Stimulated activated naive CD8-positive, alpha-beta T cell treated with anti-CD3 and anti-CD28 coated beads, Interleukin-15, amount 100 ng/mL, for 72 hours (primary cell): ENCODE measurements around the gene P2RY11.

Experiments used
- ATAC-seq: fragments of 150-1000 bp; cut with Tn5 transposase; 2 replicates; pipeline ENCODE4 v1.10.0; 2021; ENCODE audit warnings: mild to moderate bottlenecking, moderate library complexity
- DNase-seq, 2 donors: peaks; one replicate each; pipeline ENCODE4 v3.0.0; 2021 to 2022
- H3K27ac Mint-ChIP-seq, 2 donors: one replicate each; pipeline ENCODE4 v1.8.0; 2022; ENCODE audit warnings: mild to moderate bottlenecking in 2 of 2, mixed read lengths in 2 of 2, moderate library complexity in 2 of 2
- H3K27me3 Mint-ChIP-seq: one replicate; pipeline ENCODE4 v1.8.0; 2022; ENCODE audit warnings: mixed read lengths
- H3K4me1 Mint-ChIP-seq: one replicate; pipeline ENCODE4 v1.8.0; 2022; ENCODE audit warnings: mild to moderate bottlenecking, mixed read lengths
- H3K4me3 Mint-ChIP-seq, 2 donors: one replicate each; pipeline ENCODE4 v1.8.0; 2022; ENCODE audit warnings: mild to moderate bottlenecking in 2 of 2, mixed read lengths in 2 of 2, moderate library complexity in 1 of 2
- H3K9me3 Mint-ChIP-seq, 2 donors: one replicate each; pipeline ENCODE4 v1.8.0; 2022; ENCODE audit warnings: mixed read lengths in 2 of 2

The P2RY11 gene

DNA sequence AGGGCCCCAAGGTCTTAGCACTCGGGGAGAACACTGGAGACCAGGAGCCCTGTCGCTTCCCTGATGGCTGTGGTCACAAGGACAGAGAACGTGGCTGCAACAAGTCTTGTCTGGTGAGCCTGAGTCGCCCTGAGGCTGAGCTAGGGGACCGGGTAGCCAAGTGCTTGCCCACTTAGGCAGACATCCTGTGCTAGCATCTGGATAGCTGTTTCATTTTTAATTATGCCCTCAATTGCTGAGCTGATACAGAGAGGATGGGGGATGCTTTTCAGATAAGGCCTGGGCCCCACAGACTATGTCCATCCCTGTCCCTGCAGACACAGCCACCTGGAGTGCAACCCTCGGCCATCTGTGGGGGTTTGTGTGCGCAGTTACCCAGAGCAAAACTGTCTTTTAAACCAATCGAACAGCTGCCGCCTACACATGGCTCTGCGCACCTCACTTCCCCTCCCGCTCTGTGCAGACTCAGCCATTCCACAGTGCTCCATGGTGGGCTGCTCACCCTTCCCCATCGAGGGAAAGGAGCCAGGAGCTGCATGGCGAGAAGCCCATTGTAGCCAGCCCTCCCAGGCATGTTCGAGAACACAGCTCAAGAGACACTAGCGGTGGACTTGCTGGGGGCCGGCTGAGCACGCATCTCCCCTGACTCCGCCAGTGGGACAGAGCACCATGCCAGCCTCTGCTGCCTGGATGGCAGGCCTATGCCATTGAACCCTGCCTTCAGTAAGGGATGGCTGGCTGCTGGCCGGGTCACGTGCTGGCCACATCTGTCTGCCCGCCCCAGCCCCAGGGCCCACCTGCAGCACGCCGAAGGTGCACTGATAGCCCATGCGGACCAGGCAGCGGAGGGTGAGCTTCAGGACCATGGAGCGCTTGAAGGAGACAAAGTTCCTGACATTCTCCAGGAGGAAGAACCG lies 27.6 kb downstream of the P2RY11 start:
- Mint-ChIP-seq H3K4me1 (peaks cover 36% of the 10 kb centered on the region), H3K9me3 (no peaks in the 10 kb centered on the region), H3K27me3 (no peaks in the 10 kb centered on the region), H3K4me3 (no peak overlapping the region), H3K27ac (peak overlapping the region; percentile 67 to 69)
- no peak for ATAC-seq
- DNase-seq = no peak

DNA sequence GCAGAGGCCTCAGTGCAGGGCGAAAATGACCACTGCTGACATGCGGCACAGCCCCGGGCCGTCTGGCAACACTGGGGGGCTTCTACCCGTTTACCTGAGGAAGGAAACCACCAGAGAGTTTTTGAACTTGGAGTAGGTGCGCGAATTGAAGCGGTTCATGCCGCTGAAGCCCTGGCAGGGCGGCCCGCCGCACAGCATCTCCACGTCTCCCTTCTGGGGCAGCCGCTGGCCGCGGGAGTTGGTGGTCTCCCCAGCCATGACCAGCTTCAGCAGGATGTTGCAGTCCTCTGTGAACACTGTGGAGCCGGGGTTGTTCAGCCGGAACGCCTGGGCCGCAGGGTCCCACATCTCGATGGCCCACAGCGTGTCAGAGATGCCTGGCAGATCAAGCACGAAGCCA lies 28.5 kb downstream of the P2RY11 start:
- DNase-seq (no peak), ATAC-seq (no peak)
- Mint-ChIP-seq H3K4me3 (no peak overlapping the region), H3K9me3 (no peaks in the 10 kb centered on the region), H3K27ac (peak overlapping the region in 1 of 2 donors; percentile 71), H3K27me3 (no peaks in the 10 kb centered on the region), H3K4me1 (peaks cover 44% of the 10 kb centered on the region)

DNA sequence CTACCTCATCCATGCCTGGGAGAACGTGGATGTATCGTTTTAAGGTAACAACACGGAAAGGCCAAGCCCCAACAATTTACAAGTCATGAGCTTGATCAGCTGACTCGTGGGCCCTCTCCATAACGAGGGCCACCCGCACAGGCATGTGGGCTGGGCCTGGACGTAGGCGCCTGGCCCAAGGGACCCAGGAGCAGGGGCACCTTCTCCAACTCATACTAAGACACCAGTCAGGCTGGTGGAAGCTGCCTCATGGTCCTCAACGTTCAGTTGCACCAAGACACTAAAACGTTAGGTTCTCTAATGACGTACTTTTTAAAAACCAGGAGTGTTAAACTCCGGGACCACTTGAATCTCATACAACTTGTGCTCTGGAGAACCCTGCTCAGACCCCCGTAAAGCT lies 30.0 kb downstream of the P2RY11 start:
- ATAC-seq (no peak), DNase-seq (no peak)
- H3K27me3 Mint-ChIP-seq = no peaks in the 10 kb centered on the region
- no peak overlapping the region for H3K4me3 Mint-ChIP-seq
- no peak overlapping the region for H3K27ac Mint-ChIP-seq
- H3K4me1 Mint-ChIP-seq = peaks cover 59% of the 10 kb centered on the region
- H3K9me3 Mint-ChIP-seq = no peaks in the 10 kb centered on the region

DNA sequence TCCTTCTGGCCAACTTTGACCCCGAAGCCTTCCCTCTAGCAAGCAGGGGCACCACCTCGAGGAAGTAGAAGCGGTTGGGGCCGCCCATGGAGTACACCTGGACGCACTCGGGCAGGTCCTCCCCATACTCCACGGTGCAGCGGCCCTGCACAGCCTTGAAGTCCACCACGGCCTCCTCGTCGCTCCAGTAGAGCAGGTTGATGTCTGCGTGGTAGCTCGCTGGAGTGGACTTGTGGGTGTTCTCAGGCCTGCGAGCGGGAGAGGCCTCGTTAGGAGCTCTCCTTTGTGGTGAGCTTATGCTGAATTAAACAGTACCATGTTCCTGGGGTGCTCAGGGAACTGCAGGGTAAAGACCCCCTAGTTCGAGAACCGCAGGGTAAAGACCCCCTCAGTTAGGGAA lies 30.5 kb downstream of the P2RY11 start:
- Mint-ChIP-seq H3K4me1 (peaks cover 61% of the 10 kb centered on the region), H3K27me3 (no peaks in the 10 kb centered on the region), H3K4me3 (no peak overlapping the region), H3K27ac (peak overlapping the region in 1 of 2 donors; percentile 85), H3K9me3 (no peaks in the 10 kb centered on the region)
- no peak for ATAC-seq
- no peak for DNase-seq

DNA sequence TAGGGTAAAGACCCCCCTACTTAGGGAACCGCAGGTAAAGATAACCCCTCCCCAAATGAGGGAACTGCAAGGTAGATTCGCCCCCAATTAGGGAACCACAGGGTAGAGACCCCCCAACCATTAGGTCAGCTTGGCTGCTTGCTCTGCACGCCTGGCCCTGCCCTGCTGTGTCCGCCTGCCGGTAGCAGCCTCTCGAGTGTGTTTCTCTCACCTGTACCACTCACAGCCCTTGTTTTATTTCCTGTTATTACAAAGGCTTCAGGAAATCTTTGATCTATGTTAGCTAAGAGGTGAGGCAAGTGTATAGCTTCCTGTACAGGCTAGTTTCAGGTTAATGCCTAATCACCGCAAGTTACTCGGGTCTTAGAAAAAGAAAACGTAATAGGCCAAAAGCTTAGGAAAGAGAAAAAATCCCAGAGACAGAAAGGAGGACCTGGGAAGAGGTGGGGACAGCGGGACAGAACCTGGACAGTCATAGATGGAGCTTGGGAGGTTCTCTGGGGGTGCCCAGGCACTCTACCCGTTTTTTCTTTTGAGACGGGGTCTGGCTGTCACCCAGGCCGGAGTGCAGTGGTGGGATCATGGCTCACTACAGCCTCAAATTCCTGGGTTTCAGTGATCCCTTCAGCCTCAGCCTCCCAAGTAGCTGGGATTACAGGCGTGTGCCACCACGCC lies 31.3 kb downstream of the P2RY11 start:
- peak; percentile 19 to 43 for DNase-seq
- Mint-ChIP-seq H3K4me3 (peak overlapping the region; percentile 66 to 69), H3K27me3 (no peaks in the 10 kb centered on the region), H3K9me3 (no peaks in the 10 kb centered on the region), H3K4me1 (peaks cover 61% of the 10 kb centered on the region), H3K27ac (peak overlapping the region; percentile 92 to 95)
- ATAC-seq = peak; percentile 98

DNA sequence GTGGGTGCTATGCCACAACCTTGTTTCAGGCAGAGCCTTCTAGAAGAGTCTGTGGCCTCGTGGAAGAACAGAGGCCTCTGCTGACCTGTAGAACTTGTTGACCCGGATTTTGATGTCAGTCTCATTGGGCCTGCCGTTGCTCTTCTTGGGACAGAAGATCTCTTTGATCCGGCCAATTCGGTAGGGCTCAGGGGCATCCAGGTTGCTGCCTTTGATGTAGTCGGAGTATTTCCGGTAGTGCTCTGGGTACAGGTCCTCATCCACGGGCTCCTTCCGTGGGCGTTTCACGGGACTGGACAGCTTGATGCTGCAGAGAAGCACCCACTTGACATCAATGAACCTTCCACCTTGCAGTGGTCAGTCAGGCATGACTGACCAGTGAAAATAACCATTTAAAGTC lies 32.2 kb downstream of the P2RY11 start:
- DNase-seq (no peak), ATAC-seq (no peak)
- Mint-ChIP-seq H3K9me3 (no peaks in the 10 kb centered on the region), H3K27me3 (no peaks in the 10 kb centered on the region), H3K4me1 (peaks cover 61% of the 10 kb centered on the region), H3K4me3 (no peak overlapping the region), H3K27ac (peak overlapping the region; percentile 90 to 95)

DNA sequence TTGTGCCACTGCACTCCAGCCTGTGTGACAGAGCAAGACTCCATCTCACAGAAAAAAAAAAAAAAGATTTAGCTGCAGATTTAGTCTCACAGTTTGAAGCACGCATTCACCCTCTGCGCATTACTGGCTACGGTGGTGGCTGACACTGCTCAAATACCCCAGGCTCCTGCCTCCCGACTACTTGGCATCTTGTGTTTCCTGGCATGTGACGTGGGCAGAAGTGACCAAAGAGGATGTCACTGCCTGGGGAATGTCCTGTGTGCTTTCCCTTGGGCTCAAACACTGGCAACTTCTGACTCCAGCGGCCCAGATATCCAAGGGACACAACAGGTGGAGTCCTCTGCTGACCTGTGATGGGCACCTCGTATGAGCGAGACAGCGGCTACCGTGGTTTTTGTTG lies 32.9 kb downstream of the P2RY11 start:
- ATAC-seq (no peak), DNase-seq (no peak)
- Mint-ChIP-seq H3K9me3 (no peaks in the 10 kb centered on the region), H3K27ac (peak overlapping the region in 1 of 2 donors; percentile 59), H3K4me1 (peaks cover 57% of the 10 kb centered on the region), H3K27me3 (no peaks in the 10 kb centered on the region), H3K4me3 (no peak overlapping the region)

DNA sequence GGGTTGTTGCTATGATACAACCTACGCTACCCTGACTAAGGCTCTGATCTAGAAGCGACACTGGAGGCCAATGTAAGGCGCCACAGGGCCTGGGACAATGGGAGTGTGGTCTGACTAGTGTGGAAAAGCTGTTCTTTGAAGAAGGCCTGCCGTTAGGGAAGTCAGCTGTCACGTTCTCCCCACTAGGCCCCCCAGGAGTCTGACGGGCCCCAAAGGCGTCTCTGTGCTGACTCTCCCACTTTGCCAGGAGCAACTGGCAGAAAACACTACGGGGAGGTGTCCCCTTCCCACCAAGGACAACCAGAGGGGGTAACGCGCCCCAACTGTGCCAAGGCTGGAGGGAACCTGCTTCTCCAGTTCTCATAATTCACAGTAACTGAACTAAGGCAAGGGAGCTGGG lies 33.5 kb downstream of the P2RY11 start:
- ATAC-seq (no peak), DNase-seq (no peak)
- peak overlapping the region; percentile 20 to 63 for H3K27ac Mint-ChIP-seq
- no peak overlapping the region for H3K4me3 Mint-ChIP-seq
- H3K27me3 Mint-ChIP-seq = no peaks in the 10 kb centered on the region
- no peaks in the 10 kb centered on the region for H3K9me3 Mint-ChIP-seq
- peaks cover 57% of the 10 kb centered on the region for H3K4me1 Mint-ChIP-seq

DNA sequence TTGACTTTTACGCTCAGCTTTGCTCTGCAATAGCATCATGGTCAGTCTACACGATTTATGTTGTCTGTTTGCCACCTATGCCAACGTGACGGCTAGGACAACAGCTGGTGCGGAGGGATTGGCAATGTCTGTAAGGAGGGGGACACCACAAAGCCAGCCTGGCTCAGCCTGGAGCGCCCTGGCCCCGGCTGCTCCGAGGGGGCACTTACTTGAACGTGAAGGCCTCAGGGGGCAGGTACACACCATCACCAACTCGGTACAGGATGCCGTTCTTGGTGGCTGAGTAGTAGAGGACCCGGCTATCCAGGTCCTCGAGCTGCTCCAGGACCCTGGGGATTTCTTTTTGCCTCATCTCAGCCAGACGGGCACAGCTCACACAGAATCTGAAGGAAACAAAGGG lies 34.6 kb downstream of the P2RY11 start:
- H3K4me3 Mint-ChIP-seq = no peak overlapping the region
- peaks cover 62% of the 10 kb centered on the region for H3K4me1 Mint-ChIP-seq
- peak overlapping the region; percentile 44 to 86 for H3K27ac Mint-ChIP-seq
- H3K27me3 Mint-ChIP-seq = no peaks in the 10 kb centered on the region
- ATAC-seq = no peak
- no peaks in the 10 kb centered on the region for H3K9me3 Mint-ChIP-seq
- no peak for DNase-seq

DNA sequence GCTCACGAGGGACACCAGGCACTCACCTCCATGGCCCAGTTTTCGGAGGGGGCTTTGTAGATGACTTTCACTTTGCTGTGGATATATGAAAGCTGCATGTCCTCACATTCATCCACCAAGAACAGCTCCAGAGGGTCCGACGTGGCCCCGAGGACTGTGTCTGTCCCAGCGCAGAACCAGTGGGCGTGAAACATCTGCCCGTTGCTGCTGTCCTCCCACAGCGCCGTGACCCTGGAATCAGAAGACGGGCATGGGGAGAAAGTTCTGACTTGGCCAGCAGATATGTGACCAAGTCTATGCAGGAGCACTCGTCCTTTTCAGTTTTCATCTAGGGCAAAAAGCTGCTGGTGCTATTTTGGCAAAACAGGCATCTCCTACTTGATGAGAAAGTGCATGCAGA lies 37.9 kb downstream of the P2RY11 start:
- Mint-ChIP-seq H3K27me3 (no peaks in the 10 kb centered on the region), H3K4me3 (no peak overlapping the region), H3K9me3 (no peaks in the 10 kb centered on the region), H3K27ac (no peak overlapping the region), H3K4me1 (peaks cover 33% of the 10 kb centered on the region)
- no peak for ATAC-seq
- no peak for DNase-seq

DNA sequence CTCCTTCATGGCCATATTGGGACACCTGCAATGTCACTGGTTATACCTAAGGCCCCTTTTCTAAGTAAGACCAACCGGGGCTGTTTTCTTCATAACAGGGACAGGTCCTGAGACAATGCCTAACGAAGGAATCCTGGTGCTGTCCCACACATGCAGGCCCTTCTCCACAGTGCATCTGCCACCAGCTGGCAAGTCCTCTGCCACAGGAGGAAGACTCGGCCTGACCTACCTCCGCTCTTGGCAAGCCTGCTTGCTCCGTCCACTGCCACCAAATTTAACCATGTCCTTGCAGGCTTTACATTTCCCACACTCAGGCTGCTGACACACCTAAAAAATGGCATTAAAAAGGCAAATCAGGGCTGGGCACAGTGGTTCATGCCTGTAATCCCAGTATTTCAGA lies 40.0 kb downstream of the P2RY11 start:
- DNase-seq = no peak
- no peaks in the 10 kb centered on the region for H3K27me3 Mint-ChIP-seq
- peaks cover 12% of the 10 kb centered on the region for H3K4me1 Mint-ChIP-seq
- no peak overlapping the region for H3K27ac Mint-ChIP-seq
- no peaks in the 10 kb centered on the region for H3K9me3 Mint-ChIP-seq
- no peak for ATAC-seq
- H3K4me3 Mint-ChIP-seq = no peak overlapping the region

DNA sequence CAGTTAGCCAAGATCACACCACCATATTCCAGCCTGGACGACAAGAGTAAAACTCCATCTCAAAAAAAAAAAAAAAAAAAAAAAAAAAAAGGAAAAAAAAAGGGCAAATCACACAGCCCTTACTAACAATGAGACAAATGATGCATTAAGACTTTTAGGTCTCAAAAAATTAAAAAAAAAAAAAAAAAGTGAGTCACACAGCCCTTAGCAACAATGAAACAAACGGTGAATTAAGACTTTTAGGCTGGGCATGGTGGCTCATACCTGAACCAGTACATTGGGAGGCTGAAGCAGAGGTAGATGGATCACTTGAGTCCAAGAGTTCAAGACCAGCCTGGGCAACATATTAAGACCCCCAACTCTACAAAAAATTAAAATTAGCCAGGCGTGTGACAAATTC lies 40.6 kb downstream of the P2RY11 start:
- Mint-ChIP-seq H3K9me3 (no peaks in the 10 kb centered on the region), H3K4me3 (no peak overlapping the region), H3K4me1 (peaks cover 11% of the 10 kb centered on the region), H3K27me3 (no peaks in the 10 kb centered on the region), H3K27ac (peak overlapping the region in 1 of 2 donors; percentile 76)
- DNase-seq (no peak), ATAC-seq (peak; percentile 26)

DNA sequence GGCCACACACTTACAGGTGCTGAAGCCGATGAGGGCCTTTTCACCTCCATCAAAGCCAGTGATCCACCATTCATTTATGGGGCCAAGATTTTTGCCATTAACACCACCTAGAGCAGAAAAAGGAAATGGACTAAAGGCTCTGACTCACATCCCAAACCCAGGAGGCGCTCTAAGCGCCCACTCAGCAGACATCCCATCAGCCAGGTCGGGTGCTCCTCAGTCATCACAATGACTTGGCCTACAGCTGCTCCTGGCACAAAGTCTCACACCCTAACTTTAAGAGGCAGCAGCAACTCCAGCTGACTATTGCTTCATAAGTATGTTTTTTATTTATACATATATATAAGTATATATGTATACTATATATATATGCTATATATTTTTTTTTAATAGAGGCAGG lies 44.3 kb downstream of the P2RY11 start:
- ATAC-seq (no peak), DNase-seq (no peak)
- Mint-ChIP-seq H3K27ac (no peak overlapping the region), H3K4me1 (no peaks in the 10 kb centered on the region), H3K27me3 (no peaks in the 10 kb centered on the region), H3K4me3 (no peak overlapping the region), H3K9me3 (no peaks in the 10 kb centered on the region)

DNA sequence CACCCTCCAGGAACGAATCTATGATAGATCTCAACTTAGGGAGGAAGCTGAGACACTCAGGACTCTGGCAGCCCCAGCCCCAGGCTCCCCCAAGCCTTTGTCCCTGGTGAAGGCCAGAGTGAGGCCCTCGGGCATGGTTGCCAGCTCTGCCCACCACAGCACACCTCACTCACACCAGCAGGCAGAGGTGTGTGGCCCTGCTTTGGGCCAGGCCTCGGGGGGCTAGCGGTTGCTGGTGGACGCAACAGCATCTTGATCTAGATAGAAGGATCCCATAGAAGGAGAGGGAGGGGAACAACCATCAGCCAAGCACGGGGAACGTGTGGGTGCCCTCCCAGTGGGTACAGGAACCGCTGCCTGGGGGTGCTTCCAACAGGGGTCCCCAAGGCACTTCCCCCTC lies 46.6 kb downstream of the P2RY11 start:
- H3K4me3 Mint-ChIP-seq = no peak overlapping the region
- no peak for ATAC-seq
- H3K4me1 Mint-ChIP-seq = no peaks in the 10 kb centered on the region
- no peaks in the 10 kb centered on the region for H3K27me3 Mint-ChIP-seq
- H3K9me3 Mint-ChIP-seq = no peaks in the 10 kb centered on the region
- peak overlapping the region in 1 of 2 donors; percentile 49 for H3K27ac Mint-ChIP-seq
- DNase-seq = no peak

DNA sequence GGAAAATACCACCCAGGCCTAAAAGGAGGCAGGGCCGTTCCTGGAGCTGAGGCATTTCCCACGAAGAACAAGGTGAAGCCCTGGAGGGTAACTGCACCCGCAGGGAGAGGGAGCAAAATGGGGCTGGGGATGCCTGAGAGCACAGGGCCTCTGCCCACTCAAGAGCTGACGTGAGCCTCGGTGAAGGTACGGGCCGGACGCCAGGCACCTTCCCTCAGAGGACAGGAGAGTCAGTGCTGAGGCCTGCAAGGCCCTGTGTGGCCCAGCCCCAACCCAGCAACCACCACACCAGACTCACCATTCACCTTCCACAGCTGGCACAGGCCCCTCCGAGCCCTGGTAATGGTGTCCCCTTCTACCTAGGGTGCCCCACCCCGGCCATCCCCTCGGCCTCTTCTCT lies 47.0 kb downstream of the P2RY11 start:
- H3K4me3 Mint-ChIP-seq = no peak overlapping the region
- no peaks in the 10 kb centered on the region for H3K27me3 Mint-ChIP-seq
- DNase-seq (no peak), ATAC-seq (no peak)
- H3K4me1 Mint-ChIP-seq = no peaks in the 10 kb centered on the region
- H3K9me3 Mint-ChIP-seq = no peaks in the 10 kb centered on the region
- H3K27ac Mint-ChIP-seq = peak overlapping the region in 1 of 2 donors; percentile 49

DNA sequence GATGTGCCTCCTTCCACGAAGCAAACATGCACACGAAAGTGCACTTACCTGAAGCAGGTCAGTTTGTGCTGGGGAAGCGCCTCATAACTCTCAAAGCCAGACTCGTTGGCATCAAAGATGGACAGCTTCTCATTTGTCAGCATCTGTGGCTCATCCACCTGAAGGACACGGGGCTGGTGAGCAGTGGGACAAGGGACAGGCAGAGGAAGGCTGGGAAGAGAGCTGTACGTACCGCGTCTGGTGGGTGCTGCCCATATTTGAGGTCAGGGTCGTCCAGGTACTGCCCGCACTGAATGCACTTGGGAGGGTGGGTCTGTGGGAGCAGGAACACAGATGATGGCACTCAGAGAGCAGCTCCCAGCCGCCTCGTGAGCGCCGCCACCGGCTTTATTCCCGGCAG lies 48.1 kb downstream of the P2RY11 start:
- Mint-ChIP-seq H3K4me1 (no peaks in the 10 kb centered on the region), H3K27me3 (no peaks in the 10 kb centered on the region), H3K4me3 (no peak overlapping the region), H3K27ac (no peak overlapping the region), H3K9me3 (no peaks in the 10 kb centered on the region)
- no peak for DNase-seq
- no peak for ATAC-seq
